OCI-LY7 (cell line): ENCODE results near the gene FMN1. TPM values are rescaled to one million over a fixed set of nuclear protein-coding genes. Genes with fewer than 3 reads are reported as not detected.

ENCODE experiments used
- BruUV-seq: library from RNA; stranded (reverse); fragments of 400-500 nt; replicated peaks from 2 replicates; lab custom pipeline; 2021; lab: Mats Ljungman, UMichigan
- CTCF ChIA-PET: fragments of 300-600 bp; sonication (Branson Sonifier 250); formaldehyde crosslinking; loops from one replicate; lab custom pipeline; 2022; ENCODE audit warnings: antibody characterized with exemption; ENCODE audit not compliant: unreplicated experiment; lab: Charles Lee
- POLR2A ChIA-PET: fragments of 300-600 bp; sonication (Branson Sonifier 250); formaldehyde crosslinking; loops from one replicate; lab custom pipeline; 2022; ENCODE audit warnings: antibody characterized with exemption; lab: Charles Lee
- DNase-seq: peaks from one replicate; pipeline ENCODE4 v3.0.0-alpha.2; 2015; ENCODE audit warnings: low spot score
- H2AFZ ChIP-seq: fragments of 200-600 bp; sonication (generic), shearing (Covaris generic); 2 replicates; pipeline ENCODE4 v1.6.1; 2014; ENCODE audit warnings: mild to moderate bottlenecking, antibody characterized with exemption, low read length, moderate library complexity
- H3K27ac ChIP-seq: fragments of 200-600 bp; sonication (generic); 2 replicates; pipeline ENCODE4 v1.5.1; 2014; ENCODE audit warnings: mixed run types, low read depth, mild to moderate bottlenecking, moderate library complexity, low read length, inconsistent platforms; ENCODE audit not compliant: poor library complexity, severe bottlenecking
- H3K36me3 ChIP-seq: fragments of 200-600 bp; sonication (generic); 2 replicates; pipeline ENCODE4 v1.6.1; 2014; ENCODE audit warnings: mild to moderate bottlenecking, antibody characterized with exemption, low read length, moderate library complexity, mixed read lengths; ENCODE audit not compliant: insufficient read depth
- H3K4me1 ChIP-seq: fragments of 200-600 bp; sonication (generic); 2 replicates; pipeline ENCODE4 v1.5.1; 2014; ENCODE audit warnings: mild to moderate bottlenecking, low read length; ENCODE audit not compliant: insufficient read depth, poor library complexity, severe bottlenecking
- H3K4me2 ChIP-seq: fragments of 200-600 bp; sonication (generic); 2 replicates; pipeline ENCODE4 v1.6.1; 2014; ENCODE audit warnings: mild to moderate bottlenecking, low read length
- H3K4me3 ChIP-seq: fragments of 200-600 bp; sonication (generic); 2 replicates; pipeline ENCODE4 v1.5.1; 2014; ENCODE audit warnings: mild to moderate bottlenecking, low read depth, low read length; ENCODE audit not compliant: poor library complexity, severe bottlenecking
- H3K79me2 ChIP-seq: fragments of 200-600 bp; sonication (generic); 2 replicates; pipeline ENCODE4 v1.6.1; 2016; ENCODE audit warnings: low read depth, mild to moderate bottlenecking, low read length, moderate library complexity, mixed read lengths; ENCODE audit not compliant: insufficient read depth
- H3K9me2 ChIP-seq: fragments of 200-600 bp; sonication (generic); 2 replicates; pipeline ENCODE4 v1.6.1; 2016; ENCODE audit warnings: mild to moderate bottlenecking, low read length, mixed read lengths; ENCODE audit not compliant: insufficient read depth
- H3K9me3 ChIP-seq: fragments of 200-600 bp; sonication (generic); 2 replicates; pipeline ENCODE4 v1.6.1; 2014; ENCODE audit warnings: mild to moderate bottlenecking, mixed run types, low read length, mixed read lengths
- H4K20me1 ChIP-seq: fragments of 200-600 bp; sonication (generic); 2 replicates; pipeline ENCODE4 v1.6.1; 2014; ENCODE audit warnings: mild to moderate bottlenecking, antibody characterized with exemption, low read length, moderate library complexity, mixed read lengths; ENCODE audit not compliant: insufficient read depth
- CTCF ChIP-seq: fragments of 200-600 bp; sonication (generic); conservative IDR thresholded peaks from 2 replicates; pipeline ENCODE4 v1.5.1; 2014; ENCODE audit warnings: mild to moderate bottlenecking, antibody characterized with exemption, low read length, moderate library complexity, mixed read lengths
- EZH2phosphoT487 ChIP-seq: fragments of 200-600 bp; sonication (generic); IDR thresholded peaks from 2 replicates; pipeline ENCODE4 v1.6.1; 2018; ENCODE audit warnings: low read depth, borderline replicate concordance, mild to moderate bottlenecking, mixed run types, antibody characterized with exemption, low read length, moderate library complexity, mixed read lengths
- intact Hi-C: fragments of 100-400 bp; cut with micrococcal nuclease; formaldehyde crosslinking; loops from one replicate; pipeline ENCODE4 v1.10.0; 2022; ENCODE audit not compliant: unreplicated experiment
- total RNA-seq, 2 experiments: library from RNA; depleted of rRNA in 1 of 2; stranded (reverse); fragments of >200 nt in 1 of 2; shearing (Covaris generic) in 1 of 2; gene quantifications; 2 replicates each; pipeline ENCODE4 v1.2.3, GENCODE V29; 2014 to 2022

Gene FMN1
- total RNA-seq, 2 experiments from 2014 or later = 3.2 to 4.2 TPM

- no peaks in the 10 kb centered on the region for H3K36me3 ChIP-seq
- intact Hi-C loops = no loop called here
- DNase-seq = no peak
These were observed 14.6 kb downstream of the FMN1 start for GRCh38 chr15:33179874-33180273.

GRCh38 chr15:33171202-33171601 is 23.3 kb downstream of the FMN1 start:
- DNase-seq = no peak
- no peaks in the 10 kb centered on the region for H3K36me3 ChIP-seq
- peaks cover 8% of the 10 kb centered on the region for H3K4me1 ChIP-seq
- H3K4me2 ChIP-seq = no peak overlapping the region
- no peaks in the 10 kb centered on the region for H3K9me3 ChIP-seq
- H4K20me1 ChIP-seq = no peaks in the 10 kb centered on the region
- H3K9me2 ChIP-seq = no peaks in the 10 kb centered on the region
- no peak overlapping the region for H3K27ac ChIP-seq
- no peaks in the 10 kb centered on the region for H3K79me2 ChIP-seq
- TF ChIP-seq EZH2phosphoT487 (no peak), CTCF (no peak)
- intact Hi-C loops = no loop called here
- H3K4me3 ChIP-seq = no peak overlapping the region
- no peak overlapping the region for H2AFZ ChIP-seq
- no TSS peak for BruUV-seq
- ChIA-PET CTCF (no interaction called here), POLR2A (no interaction called here)

More at GRCh38 chr15:33179874-33180273, 14.6 kb downstream of the FMN1 start:
- Histone ChIP-seq H4K20me1 (no peaks in the 10 kb centered on the region), H3K79me2 (no peaks in the 10 kb centered on the region), H3K4me1 (no peaks in the 10 kb centered on the region), H3K27ac (no peak overlapping the region), H3K9me2 (no peaks in the 10 kb centered on the region), H3K4me3 (no peak overlapping the region), H3K4me2 (no peak overlapping the region), H3K9me3 (no peaks in the 10 kb centered on the region), H2AFZ (no peak overlapping the region)
- CTCF ChIA-PET = no interaction called here
- BruUV-seq = no TSS peak
- POLR2A ChIA-PET = interaction anchor here (0.7 kb wide), 1 partner anchor 272 kb away, joined by 3 read pairs; no protein-coding TSS in a partner anchor
- TF ChIP-seq CTCF = no peak
- TF ChIP-seq EZH2phosphoT487 = no peak

- POLR2A ChIA-PET = interaction anchor here (0.7 kb wide), 1 partner anchor 33 kb away, joined by 4 read pairs; no protein-coding TSS in a partner anchor
These were observed 24.9 kb downstream of the FMN1 start for GRCh38 chr15:33169625-33170024.

More at GRCh38 chr15:33169625-33170024, 24.9 kb downstream of the FMN1 start:
- no peak overlapping the region for H3K4me2 ChIP-seq
- H3K4me3 ChIP-seq = no peak overlapping the region
- no TSS peak for BruUV-seq
- intact Hi-C loops = no loop called here
- H3K9me2 ChIP-seq = no peaks in the 10 kb centered on the region
- H3K4me1 ChIP-seq = peaks cover 8% of the 10 kb centered on the region
- no peaks in the 10 kb centered on the region for H3K36me3 ChIP-seq
- H2AFZ ChIP-seq = no peak overlapping the region
- no peaks in the 10 kb centered on the region for H4K20me1 ChIP-seq
- no peak for DNase-seq
- TF ChIP-seq CTCF (no peak), EZH2phosphoT487 (no peak)
- no peaks in the 10 kb centered on the region for H3K79me2 ChIP-seq
- no peaks in the 10 kb centered on the region for H3K9me3 ChIP-seq
- CTCF ChIA-PET = no interaction called here
- H3K27ac ChIP-seq = no peak overlapping the region
